DND-41 (cell line): ENCODE results near the gene ACOT12.

Experiments used
- CTCF ChIP-seq: IDR thresholded peaks from 2 replicates; pipeline ENCODE4 v1.5.1; 2012; ENCODE audit warnings: borderline replicate concordance, low read length, moderate library complexity, mild to moderate bottlenecking; ENCODE audit not compliant: poor library complexity, severe bottlenecking; ENCODE audit errors: extremely low read depth
- EZH2 ChIP-seq: IDR thresholded peaks from 3 replicates; pipeline ENCODE4 v1.6.1; 2012; ENCODE audit warnings: borderline replicate concordance, low read depth, mild to moderate bottlenecking, moderate library complexity, low read length, inconsistent platforms; ENCODE audit not compliant: severe bottlenecking

- TF ChIP-seq CTCF = no peak
- no peak for TF ChIP-seq EZH2
These were observed 35.4 kb upstream of the ACOT12 start for GRCh38 chr5:81429363-81429762.
